Stimulated activated CD4-positive, alpha-beta T cell treated with anti-CD3 and anti-CD28 coated beads, Interleukin-2, amount 100 ng/mL, for 24 hours (primary cell): ENCODE results near the gene RBM12.
"Not testable (repeated sequence)": the region's sequence is repeated elsewhere in the genome, so short reads cannot be mapped to it uniquely, and the experiment has no call there.

ENCODE experiments used
- DNase-seq, 2 donors: peaks; one replicate each; pipeline ENCODE4 v3.0.0-alpha.2; 2020

RBM12 gene

DNA sequence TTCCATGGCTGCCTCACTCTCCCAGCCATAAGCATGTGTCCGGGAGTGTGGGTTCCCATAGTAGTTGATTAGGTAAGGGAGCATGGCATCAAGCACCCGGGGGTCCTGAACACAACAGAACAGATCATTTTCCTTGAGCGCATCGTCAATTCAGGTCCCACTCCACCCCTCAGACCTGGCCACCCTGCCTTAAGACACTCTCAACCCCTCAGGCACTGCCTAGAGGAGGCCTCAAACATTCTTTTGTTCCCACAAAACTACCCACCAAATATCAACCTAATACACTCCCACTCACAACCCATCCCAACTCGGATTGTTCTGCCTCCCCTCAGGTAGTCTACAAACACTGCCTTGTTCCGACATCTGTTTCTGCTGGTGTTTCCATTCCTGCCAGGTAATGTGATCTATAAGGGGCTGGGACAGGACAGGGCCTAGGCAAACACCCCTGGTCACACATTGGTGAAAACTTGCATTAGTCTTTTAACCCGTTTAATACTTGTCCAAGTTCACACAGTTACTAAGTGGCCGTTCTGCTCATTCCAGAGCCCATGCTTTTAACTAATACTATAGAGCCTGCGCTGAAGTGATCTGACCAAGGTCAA lies 33.1 kb upstream of the RBM12 start:
- no peak for DNase-seq

- no peak for DNase-seq
These were observed 31.3 kb upstream of the RBM12 start for GRCh38 chr20:35695978-35696377.

GRCh38 chr20:35695245-35695749 lies 30.6 kb upstream of the RBM12 start:
- no peak for DNase-seq

- DNase-seq: no peak
These were observed 25.6 kb upstream of the RBM12 start for GRCh38 chr20:35690265-35690664.

DNA sequence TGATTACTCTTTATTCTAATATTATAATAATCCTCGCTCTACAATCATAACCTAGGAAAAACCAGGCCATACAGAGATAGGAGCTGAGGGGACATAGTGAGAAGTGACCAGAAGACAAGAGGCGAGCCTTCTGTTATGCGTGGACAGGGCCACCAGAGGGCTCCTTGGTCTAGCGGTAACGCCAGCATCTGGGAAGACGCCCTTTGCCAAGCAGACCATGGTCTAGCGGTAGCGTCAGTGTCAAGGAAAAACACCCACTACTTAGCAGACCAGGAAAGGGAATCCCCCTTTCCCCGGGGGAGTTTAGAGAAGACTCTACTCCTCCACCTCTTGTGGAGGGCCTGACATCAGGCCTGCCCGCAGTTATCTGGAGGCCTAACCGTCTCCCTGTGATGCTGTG lies 22.2 kb upstream of the RBM12 start:
- not testable (repeated sequence) for DNase-seq

GRCh38 chr20:35685368-35685767 lies 20.7 kb upstream of the RBM12 start:
- not testable (repeated sequence) for DNase-seq

GRCh38 chr20:35681960-35682359 lies 17.3 kb upstream of the RBM12 start:
- no peak for DNase-seq

DNA sequence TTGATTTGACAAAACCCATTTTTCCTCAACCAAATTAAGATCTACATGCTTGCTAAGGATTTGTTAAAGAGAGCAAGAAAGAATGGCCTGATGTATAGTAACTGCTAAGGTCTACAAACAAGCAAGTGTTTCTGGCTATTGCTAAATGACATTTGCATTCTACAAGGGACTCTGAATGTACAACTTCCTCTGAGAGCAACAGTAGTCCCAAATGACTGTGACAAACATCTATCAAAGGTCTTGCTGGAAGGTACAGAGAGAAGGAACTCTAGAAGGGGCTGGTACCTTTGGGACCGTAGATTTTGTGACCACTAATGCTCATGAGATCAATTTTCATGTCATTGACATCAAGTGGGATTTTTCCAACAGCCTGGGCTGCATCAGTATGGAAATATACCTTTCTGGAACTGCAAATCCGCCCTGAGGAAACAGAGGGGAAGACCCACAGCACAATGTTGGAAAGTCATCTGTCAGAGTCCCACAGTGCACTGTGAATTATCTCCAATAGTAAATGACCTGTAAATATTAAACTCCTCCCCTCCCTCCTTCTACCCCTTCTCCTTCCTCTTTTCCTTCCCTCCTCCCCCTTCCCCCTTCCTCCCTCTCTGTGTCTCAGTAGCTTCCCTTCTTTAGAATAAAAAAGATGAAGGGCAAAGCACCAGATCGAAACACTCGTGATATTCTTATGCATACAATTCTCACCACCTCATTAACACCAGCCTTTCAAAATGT lies 15.9 kb upstream of the RBM12 start:
- DNase-seq: no peak

GRCh38 chr20:35674921-35675320 lies 10.2 kb upstream of the RBM12 start:
- DNase-seq: no peak

GRCh38 chr20:35673884-35674283 lies 9.2 kb upstream of the RBM12 start:
- DNase-seq: no peak

GRCh38 chr20:35669681-35670080 lies 5.0 kb upstream of the RBM12 start:
- no peak for DNase-seq

- no peak for DNase-seq
These were observed 4.5 kb upstream of the RBM12 start for GRCh38 chr20:35669221-35669620.

DNA sequence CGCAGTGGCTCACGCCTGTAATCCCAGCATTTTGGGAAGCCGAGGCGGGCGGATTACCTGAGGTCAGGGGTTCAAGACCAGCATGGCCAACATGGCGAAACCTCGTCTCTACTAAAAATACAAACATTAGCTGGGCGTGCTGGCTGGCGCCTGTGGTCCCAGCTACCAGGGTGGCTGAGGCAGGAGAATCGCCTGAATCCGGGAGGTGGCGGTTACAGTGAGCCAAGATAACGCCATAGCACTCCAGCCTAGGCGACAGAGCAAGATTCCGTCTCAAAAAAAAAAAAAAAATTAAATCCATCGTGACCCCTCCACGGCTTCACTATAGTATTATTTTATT lies 1.2 kb upstream of the RBM12 start:
- DNase-seq: no peak

DNA sequence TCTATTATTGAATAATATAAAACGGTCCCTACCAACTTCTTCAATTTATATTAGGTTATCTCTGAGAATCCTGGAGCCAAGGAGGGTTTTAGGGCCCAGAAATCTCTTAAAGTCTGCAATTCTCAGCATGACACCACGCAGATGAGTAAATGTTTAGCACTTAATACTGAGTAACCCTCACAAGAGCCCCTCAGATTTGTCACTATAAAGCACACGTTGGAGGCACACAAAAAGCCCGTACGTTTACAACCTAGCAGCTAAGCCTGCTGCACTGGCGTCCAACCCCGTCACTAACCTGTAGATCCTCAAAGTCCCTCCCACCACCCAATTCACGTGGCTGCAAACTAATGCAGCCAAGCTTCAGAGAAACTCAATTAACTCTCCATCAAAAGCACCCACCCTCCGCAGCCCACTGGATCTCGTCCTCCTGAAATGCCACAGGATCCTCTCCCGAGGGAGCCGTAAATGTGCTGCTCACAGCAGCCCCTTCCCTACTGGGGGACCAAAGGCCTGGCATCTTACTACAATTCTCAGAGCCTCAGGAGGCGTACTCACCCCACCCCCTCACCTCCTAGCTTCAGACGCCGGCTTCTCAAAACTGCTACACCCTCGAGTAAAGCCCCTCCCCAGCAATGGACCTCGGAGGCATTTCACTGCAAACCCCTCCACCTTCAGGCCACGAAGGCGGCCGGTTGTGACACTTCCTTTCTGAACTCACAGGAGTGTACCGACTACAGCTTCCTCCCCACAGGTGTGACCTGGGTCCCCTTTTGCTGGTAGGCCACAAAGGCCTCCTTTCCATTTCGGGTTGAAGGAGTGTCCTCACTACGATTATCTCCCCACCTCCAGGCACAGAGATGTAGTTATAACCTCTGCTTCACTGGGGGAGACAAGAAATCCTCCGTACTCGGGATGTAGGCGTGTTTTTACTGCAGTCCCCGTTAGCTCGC lies 909 bp downstream of the RBM12 start:
- DNase-seq: peak; percentile 51 to 65

GRCh38 chr20:35662551-35662950 lies 2.1 kb downstream of the RBM12 start:
- DNase-seq: no peak

- no peak for DNase-seq
These were observed 2.8 kb downstream of the RBM12 start for GRCh38 chr20:35661908-35662307.

GRCh38 chr20:35661053-35661452 lies 3.6 kb downstream of the RBM12 start:
- no peak for DNase-seq

DNA sequence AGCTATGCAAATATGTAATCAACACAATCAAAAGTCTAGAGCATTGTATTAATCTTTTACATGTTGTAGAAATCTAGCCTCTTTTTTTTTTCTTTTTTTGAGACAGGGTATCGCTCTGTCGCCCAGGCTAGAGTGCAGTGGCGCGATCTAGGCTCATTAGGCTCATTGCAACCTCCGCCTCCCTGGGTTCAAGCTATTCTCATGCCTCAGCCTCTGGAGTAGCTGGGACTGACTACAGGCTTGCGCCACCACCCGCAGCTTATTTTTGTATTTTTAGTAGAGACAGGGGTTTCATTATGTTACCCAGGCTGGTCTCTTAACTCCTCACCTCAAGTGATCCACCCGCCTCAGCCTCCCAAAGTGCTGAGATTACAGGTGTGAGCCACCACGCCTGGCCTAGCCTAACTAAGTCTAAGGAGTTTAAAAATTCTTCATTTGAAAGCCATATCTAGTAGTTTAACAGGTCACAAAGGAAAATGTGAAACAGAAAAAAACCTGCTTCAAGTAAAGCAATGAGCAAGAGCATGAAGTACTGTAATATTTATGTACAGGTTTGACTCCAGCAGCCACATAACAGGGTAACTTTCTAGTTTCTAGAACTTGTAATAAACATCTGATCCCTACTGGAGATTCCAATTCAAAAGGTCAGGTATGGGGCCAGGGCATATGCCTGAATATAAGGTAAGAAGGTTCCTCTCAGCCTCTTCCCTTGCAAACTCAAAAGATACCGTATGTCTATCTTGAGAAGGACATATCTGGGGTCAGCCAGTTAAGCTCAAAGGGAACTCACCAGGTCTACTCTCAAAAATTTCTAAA lies 4.4 kb downstream of the RBM12 start:
- DNase-seq: peak; percentile 34 to 40

GRCh38 chr20:35657271-35657670 lies 7.4 kb downstream of the RBM12 start:
- DNase-seq: no peak

- no peak for DNase-seq
These were observed 10.3 kb downstream of the RBM12 start for GRCh38 chr20:35654415-35654814.

- no peak for DNase-seq
These were observed 10.8 kb downstream of the RBM12 start for GRCh38 chr20:35653893-35654292.

DNA sequence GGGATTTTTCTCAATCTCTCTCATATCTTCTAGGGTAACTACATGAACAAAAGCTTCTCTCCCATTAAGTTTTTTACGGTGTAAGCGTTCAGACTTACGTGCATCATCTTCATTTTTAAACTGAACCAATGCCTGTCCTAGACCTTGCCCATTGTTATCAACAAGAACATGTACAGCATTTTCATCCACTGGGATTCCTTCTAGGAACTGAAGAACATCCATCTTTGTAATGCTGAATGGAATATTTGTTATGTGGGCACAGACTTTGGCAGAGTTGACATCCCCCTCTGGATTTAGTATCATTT lies 11.3 kb downstream of the RBM12 start:
- no peak for DNase-seq
